HUDEP-2 (cell line): ENCODE measurements around the gene KIF26B.

ENCODE experiments used
- DNase-seq, 76 experiments: peaks; one replicate each; lab custom pipeline; 2025; ENCODE audit not compliant: unreplicated experiment in 76 of 76; lab: John Stamatoyannopoulos, UW

Gene KIF26B

DNA sequence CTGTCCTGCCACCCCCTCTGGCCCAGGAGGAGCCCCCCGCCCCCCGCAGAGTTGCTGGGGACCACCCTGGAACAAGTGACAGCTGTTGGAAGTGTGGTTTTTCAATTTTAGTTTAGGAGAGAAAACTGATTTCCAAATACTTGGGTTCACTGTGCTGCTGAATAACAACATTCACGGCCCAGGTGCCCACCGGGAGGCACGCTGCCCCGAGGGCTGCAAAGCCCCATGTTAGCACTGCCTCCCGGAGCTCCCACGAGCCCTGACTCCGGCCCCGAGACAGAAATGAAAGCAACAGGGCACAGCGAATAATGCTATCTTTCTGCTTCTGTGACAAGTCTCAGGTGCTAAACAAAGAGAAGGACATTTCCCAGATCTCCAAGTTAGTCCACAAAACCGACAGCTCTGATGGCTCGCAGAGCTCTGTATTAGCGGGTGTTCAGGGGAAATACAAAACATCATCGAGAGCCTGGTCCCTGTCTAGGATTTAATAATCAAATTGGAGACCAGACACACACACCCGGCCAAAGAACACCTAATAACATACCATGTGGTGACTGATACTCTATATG, 451.5 kb downstream of the KIF26B start:
- DNase-seq: no peak

DNA sequence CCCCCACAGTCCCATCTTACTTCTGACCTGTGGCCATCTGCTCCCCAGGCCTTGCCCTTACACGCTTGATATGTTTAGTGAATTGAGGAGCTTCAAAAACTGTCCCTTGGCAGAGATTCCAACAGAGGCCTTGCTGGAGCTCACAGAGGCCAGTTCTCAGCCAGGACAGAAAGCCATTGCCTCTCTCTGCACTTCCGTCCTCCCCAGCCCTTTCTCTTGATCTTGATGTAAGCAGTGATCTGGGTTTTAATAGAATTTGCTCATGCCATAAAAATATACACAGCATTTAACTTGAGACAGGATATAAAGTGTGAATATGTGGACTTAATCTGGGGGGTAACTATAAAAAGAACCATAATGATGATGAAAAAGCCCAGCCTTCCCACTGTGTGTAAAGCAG, 453.5 kb downstream of the KIF26B start:
- no peak for DNase-seq

DNA sequence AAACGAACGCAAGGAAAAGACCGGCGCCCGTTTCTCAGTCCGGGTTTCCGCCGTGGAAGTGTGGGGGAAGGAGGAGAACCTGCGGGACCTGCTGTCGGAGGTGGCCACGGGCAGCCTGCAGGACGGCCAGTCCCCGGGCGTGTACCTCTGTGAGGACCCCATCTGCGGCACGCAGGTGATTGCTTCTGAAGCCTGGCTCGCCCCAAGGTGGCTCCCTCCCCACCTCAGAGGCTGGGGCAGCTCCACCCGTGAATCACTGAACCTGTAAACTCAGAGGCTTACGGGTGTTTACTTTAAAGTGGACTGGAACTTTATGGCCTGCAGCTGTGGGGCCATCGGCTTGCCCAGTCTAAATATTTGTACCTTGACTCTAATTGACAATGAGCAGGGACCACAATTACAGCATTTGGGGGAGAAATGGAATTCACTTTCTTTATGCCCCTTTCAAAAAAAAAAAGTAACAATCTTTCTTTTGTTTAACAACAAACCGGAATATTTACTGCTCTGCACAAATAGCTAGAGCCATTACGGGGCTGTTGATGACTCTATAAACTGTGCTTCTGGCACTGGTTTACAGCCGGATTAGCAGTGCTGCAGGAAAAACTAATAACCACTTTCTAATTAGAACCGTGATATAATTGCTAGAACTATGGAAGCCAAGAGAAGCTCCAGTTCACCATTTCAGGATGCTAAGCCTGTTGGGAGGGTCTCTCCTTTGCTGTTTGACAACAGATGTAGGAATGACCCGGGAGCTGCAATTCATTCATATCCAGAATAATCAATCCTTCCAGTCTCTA, 454.8 kb downstream of the KIF26B start:
- DNase-seq: no peak

DNA sequence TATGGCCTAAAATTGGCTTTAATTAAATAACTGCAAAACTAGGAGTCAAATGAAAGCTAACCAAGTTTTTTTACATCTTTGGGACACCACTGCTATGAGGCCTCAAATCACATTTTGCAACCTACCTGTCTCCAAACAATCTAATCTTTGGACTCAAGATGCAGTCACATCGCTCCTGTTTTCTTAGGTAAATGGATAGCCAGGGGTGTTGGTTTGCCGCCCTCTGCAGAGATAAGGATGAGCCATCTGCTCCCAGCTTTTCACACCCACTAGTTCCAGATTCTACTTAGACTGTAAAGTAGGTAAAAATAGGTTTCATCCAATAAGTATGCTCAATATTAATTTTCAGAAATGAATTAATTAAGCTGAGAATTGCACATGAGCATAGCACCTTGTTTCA, 456.5 kb downstream of the KIF26B start:
- no peak for DNase-seq

DNA sequence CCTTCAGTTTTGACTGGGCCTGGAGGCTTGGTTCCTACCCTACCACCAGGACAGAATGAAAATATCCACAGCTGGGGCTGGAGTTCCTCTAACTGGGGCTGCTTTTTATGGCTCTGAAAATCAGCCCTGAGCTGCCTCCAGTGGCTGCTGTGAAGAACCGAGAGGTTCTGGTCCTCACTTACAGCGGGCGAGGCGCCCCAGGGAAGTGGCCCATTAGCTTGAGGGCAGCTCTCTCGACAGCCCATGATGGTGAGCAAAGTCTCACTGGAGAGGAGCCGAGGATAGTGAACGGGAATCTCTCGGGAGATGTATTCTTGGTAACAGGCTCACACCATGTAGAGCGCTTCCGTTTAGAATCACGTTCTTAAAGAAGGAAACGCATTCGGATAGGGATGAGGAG, 459.7 kb downstream of the KIF26B start:
- no peak for DNase-seq

DNA sequence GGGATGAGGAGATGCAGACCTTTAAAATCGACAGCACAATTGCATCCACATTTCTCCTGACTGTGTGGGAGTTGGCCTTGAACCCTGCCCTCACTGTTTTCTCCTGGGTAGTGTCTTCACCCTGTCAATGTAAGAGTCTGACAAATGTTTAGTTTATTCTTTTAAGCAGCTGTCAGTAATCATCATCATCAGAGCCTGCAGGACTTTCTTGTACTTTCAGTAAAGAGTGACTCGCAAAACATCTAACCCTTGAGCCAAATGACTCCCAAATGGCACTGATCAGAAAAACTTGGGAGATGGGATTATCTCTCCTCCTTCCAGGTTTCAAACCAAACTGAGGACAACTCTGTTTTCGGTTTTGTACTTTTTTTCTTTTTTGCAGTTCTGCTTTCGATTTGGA, 460.2 kb downstream of the KIF26B start:
- no peak for DNase-seq

DNA sequence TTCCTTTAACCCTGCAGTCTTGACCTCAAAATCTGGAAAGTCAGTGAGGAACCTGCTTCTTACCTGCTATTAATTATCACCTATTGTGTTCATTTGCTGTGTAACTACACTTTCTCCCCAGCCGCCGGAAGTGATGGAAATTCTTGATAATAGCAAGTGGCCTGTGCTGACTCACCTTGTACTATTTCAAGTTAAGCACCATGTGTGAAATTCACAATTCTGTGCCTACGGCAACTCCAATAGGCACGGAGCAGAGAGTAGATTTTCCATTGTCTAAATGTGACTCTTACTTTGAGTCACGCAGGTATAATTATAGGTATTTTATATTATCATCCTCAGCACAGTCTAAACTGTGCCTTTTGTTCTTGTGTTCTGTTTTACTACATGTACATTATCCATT, 466.8 kb downstream of the KIF26B start:
- peak in 1 of 76 experiments; percentile 0 for DNase-seq

DNA sequence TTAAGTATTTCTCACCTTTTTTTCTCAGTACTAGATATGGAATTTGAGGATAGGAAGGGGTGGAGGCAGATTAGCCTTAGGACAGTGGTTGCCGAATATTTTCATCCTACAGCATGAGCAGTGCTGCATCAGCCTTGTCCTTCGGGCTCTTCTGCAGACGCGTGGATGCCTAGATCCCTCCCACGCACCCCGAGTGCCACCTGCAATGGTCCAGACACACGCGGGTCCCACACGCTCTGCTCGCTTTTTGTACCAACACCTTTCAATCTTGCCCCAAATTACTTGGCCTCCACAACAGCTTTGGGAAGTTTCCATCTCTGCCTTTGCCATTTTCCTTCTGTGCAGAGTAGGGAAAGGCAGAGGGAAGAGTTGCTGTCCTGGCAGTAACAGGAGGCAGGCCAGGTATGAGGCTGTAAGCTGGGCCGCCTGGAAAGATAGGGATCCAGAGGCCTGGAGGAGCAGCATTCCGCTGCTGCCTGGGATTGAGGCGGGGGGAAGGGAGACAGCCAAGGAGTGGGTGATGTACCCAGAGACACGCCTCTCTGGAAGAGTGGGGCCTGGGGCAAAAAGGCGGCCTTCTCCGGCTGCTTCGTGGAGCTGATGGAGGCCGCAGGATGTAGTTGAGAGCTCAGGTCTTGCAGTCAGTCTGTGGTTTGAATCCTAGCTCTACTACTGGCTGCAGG, 467.7 kb downstream of the KIF26B start:
- no peak for DNase-seq

DNA sequence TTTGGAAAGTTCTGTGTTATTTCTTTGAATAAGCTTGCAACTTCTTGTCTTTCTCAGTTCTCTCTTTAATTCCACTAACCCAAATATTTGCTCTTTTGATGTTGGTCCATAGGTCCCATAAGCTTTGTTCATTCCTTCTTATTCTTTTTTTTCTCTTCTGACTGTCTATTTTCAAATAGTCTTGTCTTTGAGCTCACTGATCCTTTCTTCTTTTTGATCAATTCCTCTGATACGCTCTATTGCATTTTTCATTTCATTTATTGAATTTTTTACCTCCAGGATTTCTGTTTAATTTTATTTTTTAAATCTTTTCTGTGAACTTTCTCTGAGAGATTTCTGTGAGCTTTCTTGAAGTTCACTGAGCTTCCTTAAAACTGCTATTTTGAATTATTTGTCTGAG, 486.6 kb downstream of the KIF26B start:
- DNase-seq: no peak

DNA sequence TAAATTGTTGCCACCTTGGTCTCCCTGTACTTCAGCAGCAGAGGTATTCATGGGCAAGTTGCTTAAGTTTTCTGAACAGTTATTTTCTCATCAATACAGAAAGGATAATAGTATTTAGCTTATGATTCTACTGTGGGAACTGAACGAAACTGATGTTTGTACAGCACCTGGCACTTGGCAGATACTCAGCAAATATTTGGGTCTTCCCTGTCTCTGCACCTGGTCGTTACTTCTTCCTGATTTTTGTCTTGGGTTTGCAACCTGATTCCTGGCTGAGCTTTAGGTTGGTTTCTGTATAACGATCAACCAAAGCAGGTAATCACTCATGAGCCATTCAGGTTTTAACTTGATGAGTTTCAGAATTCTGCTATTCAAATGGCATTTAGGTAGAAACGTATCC, 490.6 kb downstream of the KIF26B start:
- DNase-seq: no peak

DNA sequence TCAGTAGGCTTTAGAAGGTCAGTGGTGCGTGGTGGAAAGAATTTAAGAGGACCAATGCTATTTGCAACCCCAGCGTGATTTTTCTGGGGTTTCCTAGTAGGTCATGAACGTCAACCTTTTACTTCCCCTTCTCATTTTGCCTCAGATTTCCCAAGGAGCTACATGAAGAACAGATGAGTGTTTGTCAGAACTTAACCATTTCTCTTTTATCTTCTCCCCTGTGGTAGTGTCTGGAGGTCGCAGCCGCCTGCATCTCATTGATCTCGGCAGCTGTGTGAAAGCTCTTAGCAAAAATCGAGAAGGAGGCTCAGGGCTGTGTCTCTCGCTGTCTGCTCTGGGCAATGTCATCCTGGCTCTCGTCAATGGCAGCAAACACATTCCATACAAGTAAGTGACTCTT, 491.1 kb downstream of the KIF26B start:
- DNase-seq: no peak

DNA sequence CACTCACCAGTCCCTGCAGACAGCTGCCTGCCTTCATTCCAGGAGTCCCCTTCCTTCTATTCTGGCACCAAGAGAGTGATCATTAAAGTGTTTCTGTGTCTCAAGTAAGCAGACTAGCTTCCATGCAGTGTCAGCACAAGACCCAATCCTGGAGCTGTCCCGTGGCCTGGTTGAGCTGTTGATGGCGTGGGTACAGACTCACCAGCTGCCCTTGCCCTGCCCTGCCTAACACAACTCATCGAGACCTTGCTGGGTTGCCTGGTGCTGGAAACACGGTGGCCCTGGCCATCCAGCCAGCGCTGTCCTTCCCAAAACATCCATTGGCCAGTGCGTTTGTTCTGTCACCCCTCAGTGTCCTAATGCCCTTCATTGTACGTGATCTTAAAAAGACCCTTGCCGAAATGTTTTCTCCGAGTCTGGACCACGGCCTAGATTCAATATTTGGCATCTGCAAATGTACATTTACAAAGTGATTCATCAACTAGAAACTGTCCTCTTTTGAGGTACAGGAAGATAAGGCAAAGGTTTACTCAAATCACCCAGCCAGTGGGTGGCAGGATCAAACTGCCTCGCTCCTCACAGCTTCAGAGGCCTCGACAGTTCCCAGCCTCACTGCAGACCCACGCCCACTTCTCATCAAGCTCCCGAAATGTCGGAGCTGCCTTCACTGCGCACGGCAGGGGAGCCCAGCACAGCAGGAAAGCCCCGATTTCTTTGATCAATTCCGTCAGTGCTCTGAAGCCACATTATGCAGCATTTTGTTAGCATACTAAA, 494.2 kb downstream of the KIF26B start:
- no peak for DNase-seq

DNA sequence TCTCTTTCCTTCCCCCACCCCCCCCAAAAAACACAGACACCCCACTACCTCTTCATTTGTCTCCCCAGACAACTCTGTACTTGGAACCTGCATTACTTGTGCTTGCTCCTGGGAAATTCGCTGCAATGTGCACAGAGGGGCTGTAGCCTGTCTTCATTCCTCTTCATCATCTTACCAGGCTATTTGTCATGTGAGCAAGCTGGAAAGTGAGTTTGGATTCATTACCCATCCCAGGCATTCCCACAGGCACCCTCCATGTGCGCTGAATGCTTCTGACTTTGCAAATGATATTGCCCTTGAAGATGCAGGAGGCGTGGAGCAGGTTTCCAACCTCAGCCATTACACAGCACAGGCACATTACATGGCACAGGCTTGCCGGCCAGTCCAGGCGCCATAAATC, 494.9 kb downstream of the KIF26B start:
- no peak for DNase-seq

DNA sequence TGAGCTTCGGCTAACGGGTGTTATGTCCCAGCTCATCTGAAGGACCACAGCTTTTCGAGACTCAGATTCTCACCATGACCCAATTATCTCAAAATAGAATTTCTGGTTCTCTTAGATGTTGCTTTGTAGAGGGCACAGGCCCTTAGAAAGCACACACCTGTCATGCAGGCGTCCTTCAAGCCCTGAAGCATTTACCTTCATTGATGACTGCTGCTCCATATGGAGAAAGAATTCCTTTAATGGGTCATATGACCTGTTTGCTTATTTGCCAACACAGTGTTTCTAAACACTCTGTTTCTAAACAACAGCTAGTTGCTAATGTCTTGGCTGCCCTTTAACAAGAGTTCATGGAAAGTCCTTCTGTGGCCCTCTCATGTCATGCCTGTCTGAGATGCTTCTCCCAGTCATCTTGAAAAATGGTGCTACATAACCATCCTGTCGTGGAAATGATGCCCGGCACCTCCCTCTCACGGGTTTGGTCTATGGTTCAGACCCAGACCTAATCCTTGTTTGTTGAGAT, 495.7 kb downstream of the KIF26B start:
- no peak for DNase-seq

DNA sequence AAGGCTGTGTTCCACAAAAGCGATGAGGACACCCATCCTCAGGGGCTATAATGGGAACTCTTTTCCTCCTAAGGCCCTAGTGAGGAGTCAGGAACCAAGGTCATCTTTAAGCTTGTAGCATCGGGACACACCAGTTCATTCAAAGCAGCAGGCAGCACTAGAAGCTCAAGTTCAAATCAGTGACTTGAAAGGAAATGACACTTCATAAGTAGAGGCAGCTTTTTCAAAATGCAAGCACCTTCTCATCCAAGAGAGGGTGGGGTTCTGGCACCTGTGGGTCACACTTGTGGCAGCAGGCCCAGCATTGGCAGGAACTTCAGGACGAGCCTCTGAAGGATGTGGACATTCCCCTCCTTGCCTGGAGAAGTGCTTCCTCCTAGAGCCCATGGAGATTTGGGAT, 496.3 kb downstream of the KIF26B start:
- DNase-seq: no peak

DNA sequence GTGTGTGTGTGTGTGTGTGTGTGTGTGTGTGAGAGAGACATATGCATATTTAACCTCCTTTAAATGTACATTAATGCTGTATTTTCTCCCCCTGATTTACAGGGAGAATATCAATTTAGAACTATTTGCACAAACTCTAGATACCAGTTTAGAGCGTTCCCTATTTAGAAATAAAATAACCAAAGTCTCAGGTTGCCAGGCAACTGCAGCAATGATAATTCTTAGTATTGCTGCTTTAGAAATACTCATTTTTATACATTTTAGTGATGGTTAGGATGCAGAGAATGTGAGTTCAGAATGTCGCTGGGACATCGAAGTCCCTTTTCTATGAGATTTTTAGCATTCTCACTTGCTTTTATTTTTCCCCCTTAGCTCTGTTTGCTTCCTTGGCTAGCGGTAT, 497.3 kb downstream of the KIF26B start:
- DNase-seq: no peak

DNA sequence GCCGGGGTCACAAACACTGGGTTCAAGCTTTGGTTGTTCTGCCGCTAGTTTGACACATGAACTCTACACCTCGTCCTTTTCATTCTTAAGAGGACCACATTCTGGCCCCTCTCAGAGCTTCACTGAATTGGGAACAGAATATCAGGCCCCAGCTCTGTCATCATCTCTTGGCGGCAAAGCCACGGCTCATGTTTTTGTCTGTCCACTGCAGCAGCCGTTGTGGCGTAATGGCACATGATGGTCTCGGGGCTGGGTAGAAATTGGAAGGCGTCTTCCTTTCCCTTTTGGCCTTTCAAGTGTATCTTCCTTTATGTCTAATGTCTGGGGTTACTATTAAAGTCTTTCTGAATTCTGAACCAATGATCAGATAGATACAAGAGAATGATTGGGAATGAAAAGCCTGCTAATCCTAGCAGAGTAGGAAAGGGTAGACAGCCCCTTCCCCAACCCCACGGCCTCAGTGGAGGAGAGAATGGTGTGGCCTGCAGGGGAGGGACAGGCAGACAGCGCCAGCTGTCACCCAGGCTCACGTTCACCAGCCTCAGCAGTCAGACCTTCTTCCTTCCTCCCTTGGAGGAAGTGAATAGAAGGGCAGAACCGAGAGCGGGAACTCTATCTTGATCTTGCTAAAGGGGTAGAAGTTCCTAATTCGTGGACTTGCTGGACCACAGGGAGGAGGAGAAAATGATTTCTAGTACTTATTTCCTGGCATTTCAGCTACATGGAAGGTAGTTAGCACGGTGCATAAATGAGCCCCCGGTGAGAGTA, 498.1 kb downstream of the KIF26B start:
- no peak for DNase-seq

DNA sequence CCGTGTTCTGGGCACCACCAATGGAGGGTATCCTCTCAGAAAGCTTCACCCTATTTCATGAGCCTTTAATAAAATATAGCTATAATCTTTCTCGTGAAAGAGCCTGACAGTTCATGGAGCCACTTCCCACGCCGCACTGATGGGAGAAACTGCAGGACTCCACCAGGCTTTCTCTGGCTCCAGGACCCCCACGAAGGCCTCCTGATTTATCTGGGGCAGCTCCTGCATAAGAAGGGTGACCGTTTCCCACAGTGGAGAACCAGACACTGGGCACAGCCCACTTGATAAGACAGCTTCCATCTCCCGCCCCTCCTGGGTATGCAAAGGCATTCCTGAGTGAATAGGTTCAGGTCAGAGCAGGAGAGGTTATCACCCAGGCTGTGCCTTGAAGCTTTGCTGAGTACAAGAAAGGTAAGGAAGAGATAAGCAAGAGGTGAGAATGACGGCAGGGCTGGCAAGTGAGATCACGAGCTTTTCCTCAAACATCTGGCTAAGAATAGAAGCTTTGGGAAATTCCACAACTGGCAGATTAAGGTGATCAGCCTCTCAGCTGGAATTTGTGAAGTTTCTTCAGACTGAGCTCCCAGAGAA, 499.8 kb downstream of the KIF26B start:
- no peak for DNase-seq

DNA sequence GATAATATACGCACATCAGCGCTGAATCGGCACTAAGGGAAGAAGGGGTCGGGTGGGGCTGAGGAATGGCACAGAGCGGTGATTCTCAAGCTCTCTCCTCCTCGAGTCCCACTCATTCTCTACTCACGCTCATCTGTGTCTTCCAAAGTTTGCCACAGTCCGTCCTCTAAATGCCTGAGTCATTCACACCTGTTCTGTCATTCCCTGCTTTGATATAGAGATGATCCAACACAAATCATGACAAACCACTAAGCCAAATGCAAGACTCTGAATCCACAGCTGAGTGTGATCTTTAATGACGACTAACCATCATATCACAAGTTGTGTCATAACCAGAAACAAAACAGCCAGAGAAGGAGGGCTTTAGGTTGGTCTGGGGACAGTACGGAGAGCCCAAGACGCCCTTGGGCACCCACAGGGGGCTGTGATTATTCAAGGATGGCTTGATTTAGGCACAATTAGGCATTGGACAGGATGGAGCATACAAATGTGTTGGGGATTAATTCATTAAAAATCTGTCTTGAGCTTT, 501.5 kb downstream of the KIF26B start:
- no peak for DNase-seq

DNA sequence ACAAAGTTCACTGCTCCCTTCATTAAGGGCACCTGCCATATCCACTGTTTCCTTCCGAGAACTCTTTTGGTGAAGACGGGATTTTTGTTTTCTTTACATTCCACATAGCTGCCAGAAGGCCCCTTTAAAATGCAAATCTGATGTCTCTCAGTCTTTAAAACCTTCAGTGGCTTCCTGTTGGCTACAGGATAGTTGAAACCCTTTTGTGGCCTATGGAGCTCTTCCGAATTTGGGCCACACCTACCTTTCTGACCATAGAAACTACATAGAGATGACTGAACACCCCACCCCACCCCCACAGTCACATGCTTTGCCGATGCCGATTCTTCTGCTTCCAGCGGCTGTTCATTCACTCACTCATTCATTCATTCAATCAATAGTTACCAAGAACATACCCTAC, 502.6 kb downstream of the KIF26B start:
- DNase-seq: no peak
